HG03097 (cell line): Measurements from ENCODE around the gene STIM1.
"Not testable (repeated sequence)": the region's sequence is repeated elsewhere in the genome, so short reads cannot be mapped to it uniquely, and the experiment has no call there.

ENCODE experiments used
- ATAC-seq: cut with Tn5 transposase; IDR thresholded peaks from one replicate; pipeline ENCODE4 v1.9.1; 2021; ENCODE audit not compliant: unreplicated experiment, low FRiP score

Gene STIM1

DNA sequence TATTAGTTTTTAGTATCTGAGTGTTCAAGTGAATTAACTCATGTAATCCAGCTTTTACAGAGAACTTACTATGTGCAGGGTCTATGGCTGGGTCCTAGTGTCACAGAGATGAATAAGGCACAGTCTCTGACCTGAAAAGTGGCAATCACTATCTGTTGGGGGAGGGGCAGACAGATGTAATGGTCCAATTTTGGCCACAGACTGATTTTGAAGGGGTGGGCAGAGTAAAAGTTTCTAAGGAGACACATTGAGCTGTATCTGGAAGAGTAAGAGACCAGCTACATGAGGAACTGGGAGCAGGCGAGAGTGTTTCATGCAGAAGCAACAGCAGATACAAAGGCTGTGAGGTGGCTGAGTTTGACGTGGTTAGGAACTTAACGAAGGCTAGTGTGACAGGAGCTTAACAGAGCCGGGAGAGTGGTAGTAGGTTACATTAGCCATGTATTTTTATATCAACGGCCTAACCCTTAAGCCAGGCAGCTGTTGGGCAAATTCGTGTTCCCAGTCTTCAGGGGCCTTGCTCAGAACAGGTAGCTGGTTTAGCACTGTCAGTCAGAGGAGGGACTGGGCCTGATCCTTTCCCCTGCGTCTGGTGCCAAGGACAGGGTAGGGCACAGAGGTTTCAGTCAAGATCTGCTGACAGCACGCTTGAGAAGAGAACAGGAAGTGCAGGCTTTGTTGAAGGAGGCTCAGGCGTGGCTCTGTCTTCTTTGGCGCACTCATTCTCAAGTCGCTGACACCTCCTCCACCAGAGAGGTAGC is 1.4 kb upstream of the STIM1 start:
- peak; percentile 31 for ATAC-seq

DNA sequence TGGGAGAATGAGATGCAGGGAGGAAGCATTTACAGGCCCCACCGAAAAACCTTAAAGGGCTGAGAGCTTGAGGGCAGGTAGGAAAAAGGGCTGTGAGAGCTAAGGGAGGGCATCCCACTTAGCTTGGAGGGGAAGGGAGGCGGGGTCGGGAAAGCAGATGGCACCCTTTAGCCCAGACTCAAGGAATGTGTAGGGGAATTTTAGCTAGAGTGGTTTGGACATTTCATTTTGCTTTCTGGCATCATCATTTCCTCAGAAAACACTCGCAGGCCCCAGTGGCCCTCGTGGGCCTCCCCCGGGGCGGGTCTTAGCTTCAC is 846 bp upstream of the STIM1 start:
- peak; percentile 10 for ATAC-seq

DNA sequence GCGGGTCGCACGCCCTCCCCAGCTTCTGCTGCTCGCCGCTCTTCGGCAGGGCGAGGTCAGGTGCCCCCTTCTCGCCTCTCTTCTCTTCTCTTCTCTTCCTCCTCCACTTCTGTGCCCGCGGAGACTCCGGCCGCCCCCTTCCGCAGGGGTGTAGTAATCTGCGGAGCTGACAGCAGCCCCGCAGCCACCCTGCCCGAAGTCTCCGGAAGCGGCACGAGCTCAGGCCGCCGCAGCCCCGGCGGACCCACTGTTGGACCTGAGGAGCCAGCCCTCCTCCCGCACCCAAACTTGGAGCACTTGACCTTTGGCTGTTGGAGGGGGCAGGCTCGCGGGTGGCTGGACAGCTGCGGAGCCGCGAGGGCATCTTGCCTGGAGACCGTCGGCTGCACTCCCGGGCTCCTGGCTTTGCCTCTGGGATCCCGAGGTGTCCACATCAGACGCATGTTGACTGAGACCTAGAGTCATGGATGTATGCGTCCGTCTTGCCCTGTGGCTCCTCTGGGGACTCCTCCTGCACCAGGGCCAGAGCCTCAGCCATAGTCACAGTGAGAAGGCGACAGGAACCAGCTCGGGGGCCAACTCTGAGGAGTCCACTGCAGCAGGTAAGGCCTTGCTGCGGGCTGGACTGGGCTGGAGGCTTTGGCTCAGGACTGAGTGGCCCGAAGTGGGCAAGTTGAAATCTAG is 486 bp downstream of the STIM1 start:
- ATAC-seq: peak; percentile 17

DNA sequence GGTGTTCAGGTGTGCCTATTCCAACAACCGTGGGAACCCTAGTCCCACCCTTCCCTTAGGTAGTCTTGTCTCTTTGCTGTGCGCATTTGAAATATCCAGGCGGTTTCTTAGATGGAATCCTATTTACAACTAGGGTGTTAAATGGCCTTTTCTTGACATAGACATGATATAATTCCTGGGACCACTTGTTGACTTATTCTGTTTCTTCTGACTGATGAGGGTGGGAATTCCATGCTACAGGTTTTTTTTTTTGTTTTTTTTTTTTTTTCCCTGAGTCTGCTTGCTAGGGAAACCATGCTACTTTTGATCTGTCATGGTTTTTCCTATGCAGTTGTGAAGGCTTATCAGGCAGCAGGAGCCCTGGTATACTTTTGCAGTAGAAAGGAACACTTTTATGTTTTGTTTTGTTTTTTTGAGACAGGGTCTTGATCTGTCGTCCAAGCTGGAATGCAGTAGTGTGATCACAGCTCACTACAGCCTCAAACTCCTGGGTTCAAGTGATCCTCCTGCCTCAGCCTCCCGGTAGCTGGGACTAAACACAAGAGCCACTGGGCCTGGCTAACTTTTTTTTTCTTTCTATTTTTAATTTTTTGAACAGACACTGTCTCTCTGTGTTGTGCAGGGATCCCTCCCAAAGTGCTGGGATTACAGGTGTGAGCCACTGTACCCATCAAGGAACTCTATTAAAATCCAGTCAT is 1.5 kb downstream of the STIM1 start:
- no peak for ATAC-seq

DNA sequence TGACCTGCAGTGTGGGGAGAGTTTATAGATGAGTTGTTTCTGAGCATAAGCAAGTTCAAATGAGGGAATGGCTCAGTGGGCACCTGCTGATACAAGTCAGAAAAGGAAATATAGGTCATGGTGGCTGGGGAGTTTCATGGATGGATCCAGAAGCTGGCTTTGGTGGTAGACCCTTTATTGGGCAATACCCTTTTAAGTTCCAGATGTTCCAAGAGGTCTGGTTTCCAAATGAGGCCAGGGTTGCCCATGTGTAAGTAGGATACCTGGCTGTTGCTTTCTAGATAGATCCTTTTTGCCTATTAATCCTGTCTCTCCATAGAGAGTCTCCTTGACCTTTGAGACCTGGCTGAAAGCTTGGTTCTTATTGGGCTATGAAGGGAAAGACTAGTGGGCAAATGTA is 2.2 kb downstream of the STIM1 start:
- no peak for ATAC-seq

DNA sequence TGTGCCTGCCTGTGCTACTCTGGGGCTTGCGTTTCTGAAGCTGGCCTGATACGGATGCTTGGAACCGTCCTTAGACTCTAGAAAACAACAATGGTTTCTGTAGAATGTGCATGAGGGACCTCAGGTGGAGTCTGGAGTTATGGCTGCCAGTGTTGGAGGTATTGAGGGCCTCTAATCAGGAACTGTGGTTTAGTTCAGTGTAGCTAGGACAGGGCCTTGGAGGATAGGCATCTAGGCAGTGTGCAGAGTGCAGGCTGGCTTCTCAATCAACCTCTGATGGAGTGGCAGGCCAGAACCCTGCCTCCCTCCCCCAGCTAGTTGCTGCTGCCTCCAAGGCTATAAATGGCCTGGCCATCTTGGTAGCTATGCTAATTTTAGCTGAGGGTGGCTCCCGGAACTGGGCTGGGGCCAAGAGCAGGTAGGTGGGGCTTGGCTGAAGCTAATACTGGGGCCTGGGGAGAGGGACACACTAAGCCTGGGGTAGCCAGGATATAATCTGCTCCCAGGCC is 4.0 kb downstream of the STIM1 start:
- no peak for ATAC-seq

DNA sequence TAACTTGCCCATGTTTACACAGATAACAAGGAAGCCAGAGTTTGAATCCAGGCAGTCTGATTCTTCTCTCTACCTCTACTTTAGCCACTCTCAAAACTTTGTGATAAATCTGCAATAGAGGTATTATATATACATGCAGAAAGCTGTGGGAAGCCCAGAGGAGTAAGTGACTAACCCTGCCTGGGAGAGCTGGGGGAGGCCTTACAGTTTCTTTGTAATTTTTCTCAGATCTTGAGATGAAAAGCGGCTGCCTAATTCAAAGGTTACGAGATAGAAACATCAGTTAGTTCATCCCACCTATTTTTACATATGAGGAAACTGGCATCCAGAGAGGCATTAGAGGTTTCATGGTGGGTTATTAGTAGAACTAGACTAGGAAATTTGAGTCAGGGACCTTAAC is 4.9 kb downstream of the STIM1 start:
- no peak for ATAC-seq

DNA sequence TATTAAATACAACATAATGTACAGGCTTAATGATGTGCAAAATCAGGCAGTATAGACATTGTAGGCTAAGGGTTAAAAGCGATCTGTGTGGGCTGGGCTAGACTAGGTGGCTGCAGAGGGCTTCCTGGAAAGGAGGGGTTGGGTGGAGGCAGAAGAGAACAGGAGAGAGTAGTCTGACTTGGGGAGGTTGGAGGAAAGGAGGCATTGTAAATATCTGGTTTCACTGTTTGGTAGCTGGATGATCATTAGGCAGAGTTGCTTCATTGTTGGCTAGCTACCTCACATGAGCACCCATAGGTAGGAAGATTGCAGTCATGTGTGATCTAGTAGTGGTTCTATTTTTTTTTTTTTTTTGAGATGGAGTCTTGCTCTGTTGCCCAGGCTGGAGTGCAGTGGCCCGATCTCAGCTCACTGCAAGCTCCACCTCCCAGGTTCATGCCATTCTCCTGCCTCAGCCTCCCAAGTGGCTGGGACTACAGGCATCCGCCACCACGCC is 5.5 kb downstream of the STIM1 start:
- ATAC-seq: not testable (repeated sequence)

DNA sequence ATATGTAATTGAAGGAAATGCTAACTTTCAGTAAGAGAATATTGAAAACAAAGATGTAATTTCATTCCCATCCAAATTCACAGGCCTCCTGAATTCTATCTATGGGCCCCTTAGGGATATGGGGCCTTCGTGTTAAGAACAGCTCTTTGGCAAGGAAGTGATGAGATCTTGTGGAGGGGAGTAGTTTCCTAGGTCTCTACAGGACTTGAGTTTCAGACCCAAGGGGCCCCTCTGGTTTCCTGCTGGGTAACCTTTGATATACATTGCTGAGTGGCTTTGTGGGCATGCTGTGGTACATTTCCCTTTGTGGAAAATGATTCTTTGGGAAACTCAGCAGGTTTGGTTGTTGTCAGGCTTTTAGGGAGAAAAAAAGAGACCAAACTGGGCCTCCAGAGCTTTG is 6.2 kb downstream of the STIM1 start:
- ATAC-seq: no peak

DNA sequence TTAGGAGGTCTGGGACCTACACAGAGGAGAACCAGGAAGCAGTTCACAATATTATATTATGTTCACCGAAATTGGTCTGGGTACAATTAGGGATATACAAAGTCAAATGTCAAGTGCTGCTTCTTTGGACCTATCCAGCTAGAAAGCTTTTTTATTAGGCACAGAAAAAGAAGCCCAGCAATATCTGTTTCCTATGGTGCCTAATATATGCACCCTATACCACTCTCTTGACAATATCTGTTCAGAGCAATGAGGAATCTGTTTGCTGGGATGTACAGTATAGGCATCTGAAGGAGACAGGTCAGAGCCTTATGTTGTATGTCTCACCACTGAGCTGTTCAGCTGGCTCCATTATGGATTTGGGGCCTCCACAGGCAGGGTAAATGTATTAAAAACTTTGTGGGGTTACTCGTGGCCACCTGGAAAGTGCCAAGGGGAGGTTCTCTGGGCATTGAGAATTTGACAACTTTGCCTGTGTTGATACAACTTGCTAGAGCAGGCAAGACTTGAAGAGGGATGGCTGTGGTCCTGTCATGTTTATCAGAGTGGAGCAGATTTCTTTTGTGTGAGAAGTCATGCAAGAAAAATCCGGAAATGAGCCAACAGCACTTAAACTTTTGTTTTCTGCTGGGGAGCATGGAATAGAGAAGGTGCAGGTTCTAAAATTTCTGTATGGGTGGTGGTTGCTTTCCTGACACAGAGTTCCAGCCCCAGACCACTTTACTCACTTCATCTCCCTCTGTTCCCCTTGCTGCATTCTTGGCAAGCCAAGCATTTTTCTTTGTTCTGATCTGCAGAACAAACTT is 10.1 kb downstream of the STIM1 start:
- no peak for ATAC-seq

DNA sequence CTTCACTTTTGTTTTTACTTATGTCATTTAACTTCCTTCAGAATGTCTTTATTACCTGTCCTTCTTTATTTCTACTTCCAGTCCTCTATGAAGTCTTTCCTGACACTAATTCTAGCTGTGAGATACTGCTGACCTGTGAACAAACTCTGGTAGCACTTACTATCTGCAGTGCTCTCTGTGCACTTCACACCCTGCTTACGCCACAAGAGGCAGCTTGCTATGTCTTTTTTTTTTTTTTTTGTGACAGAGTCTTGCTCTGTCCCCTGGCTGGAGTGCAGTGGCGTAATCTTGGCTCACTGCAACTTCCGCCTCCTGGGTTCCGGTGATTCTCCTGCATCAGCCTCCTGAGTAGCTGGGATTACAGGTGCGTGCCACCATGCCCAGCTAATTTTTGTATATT is 10.7 kb downstream of the STIM1 start:
- no peak for ATAC-seq

DNA sequence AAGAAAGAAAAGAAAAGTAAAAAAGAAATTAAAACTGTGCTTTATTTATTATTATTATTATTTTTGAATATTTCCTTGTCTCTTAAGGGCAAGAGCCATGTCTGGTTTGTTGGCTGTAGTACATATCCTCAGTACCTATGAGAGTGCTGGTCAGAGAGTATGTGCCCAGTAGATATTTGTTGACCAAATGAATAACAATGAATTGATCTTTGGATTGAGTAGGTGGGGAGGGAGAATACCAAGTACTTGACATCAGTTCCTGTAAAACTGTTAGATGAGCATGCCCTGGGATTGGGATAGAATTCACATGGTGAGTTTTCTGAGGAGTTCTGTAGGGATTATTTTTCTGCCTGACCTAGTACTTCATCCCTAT is 11.4 kb downstream of the STIM1 start:
- no peak for ATAC-seq

DNA sequence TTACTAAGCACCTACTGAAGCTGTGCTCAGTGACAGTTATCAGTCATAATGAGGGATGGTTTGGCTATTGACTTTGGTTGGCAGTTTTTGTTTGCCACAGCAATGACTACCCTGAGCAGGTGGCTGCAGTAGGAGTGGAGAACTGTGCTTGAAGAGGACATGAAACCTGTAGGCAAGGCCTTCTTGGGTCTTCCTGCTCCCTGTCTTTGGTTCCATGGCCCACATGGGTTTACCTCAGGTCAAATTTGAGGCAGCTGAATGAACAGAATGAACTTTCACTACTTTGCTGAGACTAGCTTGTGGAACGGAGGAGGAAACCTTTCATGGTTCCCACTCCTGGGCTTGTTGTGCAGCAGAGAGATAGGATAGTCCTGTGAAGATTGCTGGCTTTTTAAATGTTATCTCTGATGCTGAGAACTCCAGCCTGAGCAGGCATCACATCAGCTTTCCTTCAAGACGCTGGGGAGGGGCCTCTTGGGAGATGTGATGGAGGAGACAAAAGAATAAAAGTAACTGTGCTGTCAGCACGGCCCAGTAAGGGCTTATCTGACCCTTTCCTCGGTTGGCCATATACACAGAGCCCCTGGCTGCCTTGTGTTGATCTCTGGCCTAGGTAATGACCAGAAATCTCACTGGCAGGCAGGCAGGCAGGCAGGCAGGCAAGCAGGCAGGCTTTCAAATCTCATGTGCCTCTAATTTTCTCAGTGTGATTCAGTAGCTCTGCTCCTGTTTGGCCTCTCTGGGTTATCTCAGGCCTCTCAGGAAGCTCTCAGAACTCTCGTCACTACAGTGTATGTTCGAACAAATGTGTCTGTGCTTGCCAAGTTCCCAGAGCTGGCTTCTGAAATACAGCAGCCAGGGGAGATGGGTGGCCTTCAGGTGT is 12.0 kb downstream of the STIM1 start:
- peak; percentile 59 for ATAC-seq

DNA sequence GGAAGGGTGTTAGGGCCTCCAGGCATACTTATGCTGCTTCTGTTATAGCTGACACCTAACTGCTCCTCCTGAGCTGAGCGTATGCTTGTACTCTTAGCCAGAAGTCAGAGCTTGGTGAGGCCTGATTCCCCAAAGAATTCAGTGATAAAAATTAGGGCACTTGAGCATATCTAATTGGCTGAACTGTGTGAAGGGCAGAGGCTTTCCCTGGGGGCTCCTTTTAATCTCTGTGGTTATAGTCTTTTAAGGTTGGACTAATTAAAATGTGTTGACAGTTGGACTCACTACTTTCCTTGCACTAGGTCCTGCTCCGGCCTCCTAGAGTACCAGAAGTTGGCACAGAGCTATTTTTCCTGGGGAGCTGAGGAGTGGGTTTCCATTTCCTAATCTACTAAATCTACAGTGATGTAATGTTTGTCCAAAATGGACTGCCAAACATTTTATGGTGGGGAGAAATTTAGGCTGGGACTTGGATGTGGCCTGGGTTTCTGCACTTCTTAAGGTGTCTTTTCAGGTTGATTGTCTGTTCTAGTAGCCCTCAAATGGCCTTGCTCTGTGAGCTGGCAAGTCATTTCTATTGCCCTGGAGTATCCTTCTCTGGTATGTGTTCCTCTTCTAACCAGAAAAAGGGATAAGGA is 18.4 kb downstream of the STIM1 start:
- no peak for ATAC-seq

DNA sequence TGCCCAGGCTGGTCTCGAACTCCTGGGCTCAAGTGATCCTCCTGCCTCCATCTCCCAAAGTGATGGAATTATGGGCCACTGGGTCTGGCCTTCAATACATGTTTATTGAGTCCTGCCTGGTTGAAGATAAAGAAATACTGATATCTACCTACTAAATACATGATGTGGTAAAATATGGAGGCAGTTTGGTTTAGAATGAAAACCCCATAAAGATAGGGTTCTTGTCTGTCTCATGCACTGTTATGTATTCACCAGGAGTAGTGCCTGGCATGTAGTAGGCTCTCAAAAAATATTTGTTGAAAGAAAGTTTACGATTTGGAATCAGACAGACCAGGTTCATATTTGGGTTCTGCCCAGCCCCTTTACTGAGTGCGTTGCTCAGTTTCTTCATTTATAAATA is 21.1 kb downstream of the STIM1 start:
- ATAC-seq: no peak

DNA sequence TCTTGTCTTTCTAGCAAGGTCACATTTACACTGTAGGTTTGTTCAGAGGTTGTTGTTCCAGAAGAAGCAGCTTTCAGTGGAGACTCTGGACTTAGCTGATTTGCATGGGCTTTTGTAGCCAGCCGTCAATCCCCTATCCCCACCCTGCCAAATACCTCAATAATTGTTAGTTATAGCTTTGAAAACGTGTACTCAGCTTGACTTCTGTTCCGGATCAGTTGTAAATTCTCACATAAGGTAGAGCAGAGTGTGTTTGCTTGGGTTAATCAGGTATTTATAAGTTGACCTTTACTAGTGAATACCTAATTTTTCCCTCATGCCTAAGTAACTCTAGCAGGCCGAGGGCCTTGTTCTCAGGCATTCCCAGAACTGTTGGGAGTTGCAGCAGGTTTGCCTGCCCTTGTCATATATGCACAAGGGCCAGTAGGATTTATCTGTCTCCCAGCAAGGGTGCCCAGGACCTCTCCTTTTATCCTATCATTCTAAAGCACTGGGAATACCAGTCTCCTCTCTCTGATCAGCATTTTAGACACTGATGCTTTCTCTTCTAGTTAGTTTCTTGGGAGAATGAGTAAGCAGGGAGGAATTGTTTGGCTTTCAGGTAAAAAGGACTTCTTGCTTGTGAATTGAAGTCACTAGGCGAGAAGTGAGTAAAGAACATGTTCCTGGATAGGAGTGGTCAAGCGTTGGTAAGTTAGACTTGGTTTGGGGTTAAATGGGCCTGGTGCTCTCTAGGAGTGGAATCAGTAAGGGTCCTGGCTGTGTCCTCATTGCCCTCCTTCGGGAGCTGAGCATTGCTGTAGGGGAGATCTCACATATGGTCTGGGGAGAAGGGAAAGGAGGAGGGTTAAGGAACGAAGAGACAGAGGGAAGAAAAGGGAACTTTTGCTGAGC is 22.1 kb downstream of the STIM1 start:
- no peak for ATAC-seq

DNA sequence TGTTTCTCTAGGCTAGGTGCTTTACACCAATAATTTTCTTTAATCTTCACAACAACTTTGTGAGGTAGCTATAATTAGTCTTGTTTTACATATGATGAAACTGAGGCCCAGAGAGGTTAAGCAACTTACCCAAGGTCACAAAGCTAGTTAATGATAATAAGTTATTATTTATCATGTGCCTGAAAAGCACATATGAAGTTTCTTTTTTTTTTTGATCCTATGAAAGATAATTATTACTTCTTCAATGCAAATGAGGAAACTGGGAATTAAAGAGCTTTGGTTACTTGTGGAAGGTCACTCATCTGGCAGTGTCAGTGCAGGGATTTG is 22.8 kb downstream of the STIM1 start:
- no peak for ATAC-seq

DNA sequence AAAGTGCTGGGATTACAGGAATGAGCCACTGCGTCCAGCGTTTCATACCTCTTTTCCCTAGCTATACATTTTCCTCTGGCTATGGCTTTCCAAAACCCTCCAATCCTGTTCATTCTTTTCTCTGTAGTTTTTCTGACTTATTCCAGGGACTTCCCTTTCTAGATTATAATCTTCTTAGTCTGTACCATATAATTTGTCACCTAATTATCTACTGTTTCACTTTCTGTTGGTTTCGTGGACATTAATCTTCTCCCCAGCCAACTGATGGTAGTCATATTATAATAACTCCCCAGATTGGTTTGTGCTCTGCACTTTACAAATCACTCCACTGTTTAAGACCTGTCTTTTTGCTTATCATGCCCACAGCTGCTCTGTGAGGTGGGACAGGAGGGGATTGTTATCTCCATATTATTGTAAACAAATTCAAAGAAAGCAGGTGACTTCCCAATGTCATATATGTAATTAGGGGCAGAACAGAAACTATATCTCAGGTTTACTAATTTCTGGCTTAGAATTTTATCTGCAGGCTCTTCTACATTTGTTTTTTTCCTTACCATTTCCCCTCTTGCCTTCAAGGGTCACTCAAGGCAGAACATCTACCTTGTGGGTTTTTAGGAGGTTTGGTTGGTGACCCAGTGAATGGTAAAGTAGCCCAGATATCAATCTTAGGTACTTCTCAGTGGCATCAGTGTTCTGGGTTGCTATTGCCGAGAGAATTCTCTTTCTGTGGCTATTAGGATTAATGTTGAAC is 23.9 kb downstream of the STIM1 start:
- peak; percentile 43 for ATAC-seq
